Measurements from ENCODE around the gene ZBTB16. TPM values are rescaled to one million over a fixed set of nuclear protein-coding genes. Genes with fewer than 3 reads are reported as not detected.

ZBTB16 gene
- total and polyA plus RNA-seq, 4 donors = 8.9 to 140 (median 34.5) TPM

- no peak for TF ChIP-seq SP1 (IDR thresholded peaks at IDR 0.05)
- no peak for TF ChIP-seq EGR1 (IDR thresholded peaks at IDR 0.05; ENCODE audit: low read depth in 2 of 2)
- TF ChIP-seq JUND (IDR thresholded peaks at IDR 0.05) = no peak
- TF ChIP-seq NR2F2 (IDR thresholded peaks at IDR 0.05) = no peak
- TF ChIP-seq FOXA1 (IDR thresholded peaks at IDR 0.05) = no peak
- TF ChIP-seq RXRA (IDR thresholded peaks at IDR 0.05) = no peak
- no peak for TF ChIP-seq HNF4G (IDR thresholded peaks at IDR 0.05)
- no peak for TF ChIP-seq MAX (IDR thresholded peaks at IDR 0.05)
- no peak for TF ChIP-seq RAD21 (IDR thresholded peaks at IDR 0.05)
- TF ChIP-seq YY1 (IDR thresholded peaks at IDR 0.05) = no peak
- no peak for TF ChIP-seq ATF3 (IDR thresholded peaks at IDR 0.05)
- TF ChIP-seq FOXA2 (IDR thresholded peaks at IDR 0.05) = no peak
- TF ChIP-seq REST (IDR thresholded peaks at IDR 0.05) = no peak
- TF ChIP-seq HNF4A (conservative IDR thresholded peaks at IDR 0.05) = no peak
- no peak for TF ChIP-seq CTCF (IDR thresholded peaks at IDR 0.05; ENCODE audit: low read depth, low read length, missing input control)
- no peak for TF ChIP-seq ZBTB33 (IDR thresholded peaks at IDR 0.05)
- no peak for TF ChIP-seq TAF1 (conservative IDR thresholded peaks at IDR 0.05)
- no peak for TF ChIP-seq GABPA (IDR thresholded peaks at IDR 0.05 in 1 of 2, conservative IDR thresholded peaks at IDR 0.05 in 1 of 2)
- no peaks in the 10 kb centered on the region for H3K4me1 ChIP-seq (ENCODE audit: control insufficient read depth in 4 of 4, insufficient read depth in 4 of 4, low read length in 3 of 4)
- no peak for DNase-seq (ENCODE audit: low spot score)
- no peaks in the 10 kb centered on the region for H3K9me3 ChIP-seq (ENCODE audit: control insufficient read depth in 4 of 4, low read length in 3 of 4)
- no peak overlapping the region for H3K9ac ChIP-seq (ENCODE audit: low read depth in 1 of 2, low read length in 2 of 2)
- no peak overlapping the region for H3K4me3 ChIP-seq (ENCODE audit: low read depth in 1 of 3, low read length in 3 of 3)
- H3K27ac ChIP-seq (ENCODE audit: low read depth in 1 of 2, low read length in 2 of 2) = no peak overlapping the region
- no peaks in the 10 kb centered on the region for H3K36me3 ChIP-seq (ENCODE audit: control insufficient read depth in 4 of 4, insufficient read depth in 3 of 4, low read depth in 1 of 4, low read length in 3 of 4)
- peaks cover 0 to 6% (median 0%) of the 10 kb centered on the region in 4 donors for H3K27me3 ChIP-seq (ENCODE audit: control insufficient read depth in 4 of 4, insufficient read depth in 4 of 4, low read length in 3 of 4)
- 61% methylated on average over 4 of the region's 4 CpGs for WGBS
These were observed 48.6 kb upstream of the ZBTB16 start for GRCh38 chr11:114010931-114011330.

Measured in liver (tissue), 9 donors.